Ishikawa (cell line): ENCODE results near the gene ACTN2.

ENCODE experiments used
- CEBPB ChIP-seq: IDR thresholded peaks from 2 replicates; pipeline ENCODE4 v1.6.1; 2012
- CREB1 ChIP-seq: IDR thresholded peaks from 2 replicates; pipeline ENCODE4 v1.6.1; 2012; ENCODE audit warnings: low read depth
- EGR1 ChIP-seq: IDR thresholded peaks from 2 replicates; pipeline ENCODE4 v1.6.1; 2012
- EP300 ChIP-seq: IDR thresholded peaks from 2 replicates; pipeline ENCODE4 v1.6.1; 2012; ENCODE audit warnings: borderline replicate concordance
- FOXM1 ChIP-seq: IDR thresholded peaks from 2 replicates; pipeline ENCODE4 v1.6.1; 2012; ENCODE audit warnings: low read depth, borderline replicate concordance
- NFIC ChIP-seq: IDR thresholded peaks from 2 replicates; pipeline ENCODE4 v1.6.1; 2012
- RAD21 ChIP-seq: IDR thresholded peaks from 2 replicates; pipeline ENCODE4 v1.6.1; 2012; ENCODE audit warnings: low read depth
- REST ChIP-seq: IDR thresholded peaks from 2 replicates; pipeline ENCODE4 v1.6.1; 2012; ENCODE audit warnings: low read depth, mild to moderate bottlenecking
- TAF1 ChIP-seq: IDR thresholded peaks from 2 replicates; pipeline ENCODE4 v1.6.1; 2012; ENCODE audit warnings: low read depth, mild to moderate bottlenecking
- TCF12 ChIP-seq: IDR thresholded peaks from 2 replicates; pipeline ENCODE4 v1.6.1; 2012; ENCODE audit warnings: low read depth
- YY1 ChIP-seq: IDR thresholded peaks from 2 replicates; pipeline ENCODE4 v1.6.1; 2012; ENCODE audit warnings: low read depth
- ZBTB7A ChIP-seq: IDR thresholded peaks from 2 replicates; pipeline ENCODE4 v1.6.1; 2012; ENCODE audit warnings: low read depth
- TF ChIP-seq, protein P1 (sequence below): IDR thresholded peaks from 2 replicates; pipeline ENCODE4 v1.6.1; 2012
- TF ChIP-seq, protein P2 (sequence below): IDR thresholded peaks from 2 replicates; pipeline ENCODE4 v1.6.1; 2012

Gene ACTN2

GRCh38 chr1:236809148-236809547, 122.8 kb downstream of the ACTN2 start:
- TF ChIP-seq, protein P1, sequence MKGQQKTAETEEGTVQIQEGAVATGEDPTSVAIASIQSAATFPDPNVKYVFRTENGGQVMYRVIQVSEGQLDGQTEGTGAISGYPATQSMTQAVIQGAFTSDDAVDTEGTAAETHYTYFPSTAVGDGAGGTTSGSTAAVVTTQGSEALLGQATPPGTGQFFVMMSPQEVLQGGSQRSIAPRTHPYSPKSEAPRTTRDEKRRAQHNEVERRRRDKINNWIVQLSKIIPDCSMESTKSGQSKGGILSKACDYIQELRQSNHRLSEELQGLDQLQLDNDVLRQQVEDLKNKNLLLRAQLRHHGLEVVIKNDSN, result no peak
- no peak for TF ChIP-seq TCF12
- no peak for TF ChIP-seq FOXM1
- TF ChIP-seq EP300, result no peak
- TF ChIP-seq RAD21, result no peak
- no peak for TF ChIP-seq ZBTB7A
- no peak for TF ChIP-seq CREB1
- no peak for TF ChIP-seq CEBPB
- TF ChIP-seq YY1, result no peak
- no peak for TF ChIP-seq EGR1
- TF ChIP-seq, protein P2, sequence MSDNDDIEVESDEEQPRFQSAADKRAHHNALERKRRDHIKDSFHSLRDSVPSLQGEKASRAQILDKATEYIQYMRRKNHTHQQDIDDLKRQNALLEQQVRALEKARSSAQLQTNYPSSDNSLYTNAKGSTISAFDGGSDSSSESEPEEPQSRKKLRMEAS, result no peak
- no peak for TF ChIP-seq NFIC
- TF ChIP-seq REST, result no peak

GRCh38 chr1:236810018-236810417, 123.7 kb downstream of the ACTN2 start:
- TF ChIP-seq EP300 (no peak), ZBTB7A (no peak), REST (no peak), TAF1 (no peak), FOXM1 (no peak), CEBPB (no peak), EGR1 (no peak), CREB1 (no peak)
- TF ChIP-seq, protein P2, result no peak

DNA sequence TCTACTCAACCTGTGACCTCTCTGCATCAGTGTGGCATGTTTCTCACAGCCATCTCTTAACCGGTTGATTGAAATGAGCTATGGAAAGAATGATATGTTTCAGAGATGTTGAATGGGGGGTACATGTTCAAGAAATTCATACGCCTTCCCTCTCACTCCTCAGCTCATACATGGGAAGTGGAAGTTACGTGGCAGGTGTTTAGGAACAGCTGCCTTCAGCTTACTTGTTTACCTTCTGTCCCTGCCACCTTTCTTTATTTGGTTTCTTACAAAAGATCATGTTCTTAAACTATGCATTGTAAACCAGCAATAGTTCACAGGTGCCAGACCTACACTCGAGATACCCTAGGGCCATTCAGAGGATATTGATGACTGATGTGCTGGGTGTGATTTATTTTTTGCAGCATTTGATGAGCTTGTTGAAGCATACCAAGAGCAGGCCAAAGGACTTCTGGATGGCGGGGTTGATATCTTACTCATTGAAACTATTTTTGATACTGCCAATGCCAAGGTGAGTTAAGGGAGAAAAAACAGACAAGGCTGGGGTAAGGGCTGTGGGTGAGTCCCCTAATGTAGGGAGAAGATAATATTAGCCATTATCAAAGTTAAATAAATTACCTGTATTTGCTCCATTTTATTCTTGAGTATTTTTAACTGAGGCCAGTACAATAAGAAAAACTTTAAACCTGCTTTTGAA, 126.2 kb downstream of the ACTN2 start:
- TF ChIP-seq TAF1 (no peak), EGR1 (no peak), ZBTB7A (no peak), CREB1 (no peak), EP300 (no peak), TCF12 (no peak), REST (no peak), RAD21 (no peak)
- TF ChIP-seq, protein P1, result no peak
